Measurements from ENCODE around the gene PRDM12.

The PRDM12 gene

DNA sequence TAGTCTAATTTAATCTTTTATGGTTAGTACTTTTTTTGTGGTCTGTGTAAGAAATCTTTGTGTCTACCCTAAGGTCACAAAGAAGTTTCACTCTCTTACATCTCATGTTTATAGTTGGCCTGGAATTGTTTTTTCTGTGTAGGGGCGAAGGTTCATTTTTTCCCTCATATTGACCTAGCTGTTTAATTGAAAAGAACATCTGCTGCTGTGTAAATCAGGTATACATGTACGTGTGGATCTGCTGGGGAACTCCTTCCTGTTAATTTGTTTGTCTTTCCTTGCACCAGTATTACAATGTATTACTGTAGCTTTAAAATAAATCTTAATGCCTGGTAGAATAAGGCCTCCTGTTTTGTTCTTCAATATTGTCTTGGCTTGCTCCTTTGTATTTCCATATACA lies 67.0 kb downstream of the PRDM12 start:
- in situ Hi-C loops (cut with HindIII; ENCODE audit: low pct_ligation_motif_present, low sequenced_read_pairs): no loop called here
- Histone ChIP-seq H3K27ac (no peak overlapping the region), H3K27me3 (replicated peaks) (no peaks in the 10 kb centered on the region), H3K4me3 (ENCODE audit: low read depth, low read length) (no peak overlapping the region), H3K36me3 (replicated peaks) (peaks cover 2% of the 10 kb centered on the region)
- DNase-seq: no peak
- TF ChIP-seq, protein P1, sequence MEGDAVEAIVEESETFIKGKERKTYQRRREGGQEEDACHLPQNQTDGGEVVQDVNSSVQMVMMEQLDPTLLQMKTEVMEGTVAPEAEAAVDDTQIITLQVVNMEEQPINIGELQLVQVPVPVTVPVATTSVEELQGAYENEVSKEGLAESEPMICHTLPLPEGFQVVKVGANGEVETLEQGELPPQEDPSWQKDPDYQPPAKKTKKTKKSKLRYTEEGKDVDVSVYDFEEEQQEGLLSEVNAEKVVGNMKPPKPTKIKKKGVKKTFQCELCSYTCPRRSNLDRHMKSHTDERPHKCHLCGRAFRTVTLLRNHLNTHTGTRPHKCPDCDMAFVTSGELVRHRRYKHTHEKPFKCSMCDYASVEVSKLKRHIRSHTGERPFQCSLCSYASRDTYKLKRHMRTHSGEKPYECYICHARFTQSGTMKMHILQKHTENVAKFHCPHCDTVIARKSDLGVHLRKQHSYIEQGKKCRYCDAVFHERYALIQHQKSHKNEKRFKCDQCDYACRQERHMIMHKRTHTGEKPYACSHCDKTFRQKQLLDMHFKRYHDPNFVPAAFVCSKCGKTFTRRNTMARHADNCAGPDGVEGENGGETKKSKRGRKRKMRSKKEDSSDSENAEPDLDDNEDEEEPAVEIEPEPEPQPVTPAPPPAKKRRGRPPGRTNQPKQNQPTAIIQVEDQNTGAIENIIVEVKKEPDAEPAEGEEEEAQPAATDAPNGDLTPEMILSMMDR (IDR thresholded peaks at IDR 0.05; ENCODE audit: low read depth, low read length, missing control alignments): no peak

DNA sequence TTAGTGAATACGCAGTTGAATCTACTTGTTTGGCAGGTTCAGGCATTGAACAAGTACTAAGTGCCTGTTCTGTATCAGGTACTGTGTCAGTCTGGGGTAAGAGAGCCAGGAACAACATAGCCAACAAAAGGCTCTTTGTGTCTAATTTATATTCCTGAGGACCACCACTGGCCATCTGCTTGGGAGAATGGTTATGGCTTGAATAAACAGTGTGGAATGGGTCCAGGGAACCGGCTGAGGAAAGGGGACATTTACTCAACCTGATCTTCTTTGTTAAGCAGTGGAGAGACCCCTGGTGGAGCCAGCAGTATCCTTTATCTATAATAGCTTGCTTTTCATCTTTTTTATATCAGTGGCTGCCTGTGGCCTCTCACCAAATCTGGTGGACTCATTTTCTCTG lies 67.7 kb downstream of the PRDM12 start:
- TF ChIP-seq, protein P1 (IDR thresholded peaks at IDR 0.05; ENCODE audit: low read depth, low read length, missing control alignments): peak; percentile 35
- in situ Hi-C loops (cut with HindIII; ENCODE audit: low pct_ligation_motif_present, low sequenced_read_pairs): no loop called here
- peak overlapping the region; percentile 21 for H3K27ac ChIP-seq
- H3K4me3 ChIP-seq (ENCODE audit: low read depth, low read length): no peak overlapping the region
- no peak for DNase-seq
- H3K36me3 ChIP-seq (replicated peaks): peaks cover 2% of the 10 kb centered on the region
- H3K27me3 ChIP-seq (replicated peaks): no peaks in the 10 kb centered on the region
